Activated CD4-positive, alpha-beta memory T cell treated with anti-CD3 and anti-CD28 coated beads for 36 hours (primary cell): ENCODE data around the gene NDUFV3. TPM values are rescaled to one million over a fixed set of nuclear protein-coding genes. Genes with fewer than 3 reads are reported as not detected.
"Not testable (repeated sequence)": the region's sequence is repeated elsewhere in the genome, so short reads cannot be mapped to it uniquely, and the experiment has no call there.

Source experiments
- CTCF ChIA-PET: fragments of 350-600 bp; sonication (Branson Sonifier 250); formaldehyde crosslinking; loops from one replicate; lab custom pipeline; 2021; ENCODE audit warnings: antibody characterized with exemption, inconsistent platforms; lab: Charles Lee
- POLR2A ChIA-PET: fragments of 350-600 bp; sonication (Branson Sonifier 250); formaldehyde crosslinking; loops from one replicate; lab custom pipeline; 2021; ENCODE audit warnings: antibody characterized with exemption; lab: Charles Lee
- DNase-seq: peaks from one replicate; pipeline ENCODE4 v3.0.0-alpha.2; 2020
- H3K27ac Mint-ChIP-seq: one replicate; pipeline ENCODE4 v1.8.0; 2021; ENCODE audit warnings: mixed read lengths
- H3K27me3 Mint-ChIP-seq: one replicate; pipeline ENCODE4 v1.8.0; 2021; ENCODE audit warnings: mixed read lengths
- H3K36me3 Mint-ChIP-seq: one replicate; pipeline ENCODE4 v1.8.0; 2021; ENCODE audit warnings: mixed read lengths
- H3K4me1 Mint-ChIP-seq: one replicate; pipeline ENCODE4 v1.8.0; 2021; ENCODE audit warnings: low read depth, mixed read lengths
- H3K4me3 Mint-ChIP-seq: one replicate; pipeline ENCODE4 v1.8.0; 2021; ENCODE audit warnings: mild to moderate bottlenecking, mixed read lengths
- H3K9me3 Mint-ChIP-seq: one replicate; pipeline ENCODE4 v1.8.0; 2021; ENCODE audit warnings: mixed read lengths
- intact Hi-C: fragments of 100-400 bp; cut with micrococcal nuclease; formaldehyde crosslinking; loops from one replicate; pipeline ENCODE4 v1.15.1; 2023
- total RNA-seq, 2 experiments: library from RNA; stranded (reverse); gene quantifications; one replicate each; pipeline ENCODE4 v1.2.3, GENCODE V29; 2021

Gene NDUFV3
- total RNA-seq, 2 experiments from 2014 or later = 16.1 to 17.3 TPM

GRCh38 chr21:42859891-42860230 lies 33.2 kb upstream of the NDUFV3 start:
- POLR2A ChIA-PET = interaction anchor here (0.6 kb wide), 1 partner anchor 128 kb away, joined by 4 read pairs; no protein-coding TSS in a partner anchor
- Mint-ChIP-seq H3K9me3 (no peaks in the 10 kb centered on the region), H3K36me3 (peaks cover 42% of the 10 kb centered on the region), H3K27me3 (no peaks in the 10 kb centered on the region), H3K4me3 (no peak overlapping the region), H3K4me1 (peaks cover 3% of the 10 kb centered on the region), H3K27ac (no peak overlapping the region)
- no peak for DNase-seq
- intact Hi-C loops = no loop called here
- CTCF ChIA-PET = no interaction called here

- H3K36me3 Mint-ChIP-seq = peaks cover 40% of the 10 kb centered on the region
Observed at GRCh38 chr21:42860345-42860744, 32.8 kb upstream of the NDUFV3 start.

DNA sequence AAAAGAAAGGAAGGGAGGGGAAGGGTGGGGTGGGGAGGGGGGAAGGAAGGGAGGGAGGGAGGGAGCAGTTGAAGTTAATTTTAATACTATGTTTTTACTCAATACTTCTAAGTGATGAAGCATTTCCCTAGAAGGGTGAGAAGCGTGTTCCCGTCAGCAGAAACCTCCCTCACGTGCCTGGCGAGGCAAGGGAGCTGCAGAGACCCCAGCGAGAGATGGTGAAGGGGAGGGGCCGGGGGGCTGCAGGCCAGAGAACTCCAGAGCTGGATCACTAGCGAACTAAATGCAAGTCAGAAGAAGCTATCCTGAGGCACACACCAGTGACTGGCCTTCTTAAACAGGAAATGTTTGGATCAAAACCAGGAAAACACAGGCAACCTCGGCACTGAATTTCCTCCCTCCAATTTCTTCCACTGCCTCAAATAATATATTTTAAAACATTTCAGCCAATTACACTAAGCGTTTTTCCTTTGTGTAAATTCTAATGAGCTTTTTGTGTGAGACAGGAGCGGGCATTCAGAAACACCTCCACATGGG lies 31.7 kb upstream of the NDUFV3 start:
- Mint-ChIP-seq H3K4me1 (peaks cover 3% of the 10 kb centered on the region), H3K4me3 (no peak overlapping the region), H3K9me3 (no peaks in the 10 kb centered on the region), H3K27ac (no peak overlapping the region), H3K36me3 (peaks cover 46% of the 10 kb centered on the region), H3K27me3 (no peaks in the 10 kb centered on the region)
- ChIA-PET POLR2A (no interaction called here), CTCF (interaction anchor here (0.6 kb wide), 1 partner anchor 8 kb away, joined by 3 read pairs; no protein-coding TSS in a partner anchor)
- intact Hi-C loops = no loop called here
- DNase-seq = no peak

More at GRCh38 chr21:42860345-42860744, 32.8 kb upstream of the NDUFV3 start:
- DNase-seq = no peak
- H3K4me3 Mint-ChIP-seq = no peak overlapping the region
- no peaks in the 10 kb centered on the region for H3K27me3 Mint-ChIP-seq
- no peaks in the 10 kb centered on the region for H3K9me3 Mint-ChIP-seq
- H3K4me1 Mint-ChIP-seq = peaks cover 3% of the 10 kb centered on the region
- POLR2A ChIA-PET = interaction anchor here (0.6 kb wide), 1 partner anchor 127 kb away, joined by 4 read pairs; no protein-coding TSS in a partner anchor
- H3K27ac Mint-ChIP-seq = no peak overlapping the region
- CTCF ChIA-PET = no interaction called here
- intact Hi-C loops = no loop called here

- Mint-ChIP-seq H3K4me1 (peaks cover 8% of the 10 kb centered on the region), H3K27ac (no peak overlapping the region), H3K36me3 (peaks cover 47% of the 10 kb centered on the region), H3K4me3 (no peak overlapping the region), H3K9me3 (no peaks in the 10 kb centered on the region), H3K27me3 (no peaks in the 10 kb centered on the region)
- intact Hi-C loops = no loop called here
- no peak for DNase-seq
- ChIA-PET POLR2A (no interaction called here), CTCF (interaction anchor here (0.6 kb wide), 1 partner anchor 8 kb away, joined by 3 read pairs; no protein-coding TSS in a partner anchor)
Observed at GRCh38 chr21:42861848-42862400, 31.2 kb upstream of the NDUFV3 start.

GRCh38 chr21:42862774-42863503 lies 30.2 kb upstream of the NDUFV3 start:
- Mint-ChIP-seq H3K27me3 (no peaks in the 10 kb centered on the region), H3K36me3 (peaks cover 41% of the 10 kb centered on the region), H3K4me1 (peaks cover 8% of the 10 kb centered on the region), H3K9me3 (no peaks in the 10 kb centered on the region), H3K4me3 (no peak overlapping the region), H3K27ac (no peak overlapping the region)
- ChIA-PET POLR2A (no interaction called here), CTCF (no interaction called here)
- DNase-seq = no peak
- intact Hi-C loops = no loop called here

DNA sequence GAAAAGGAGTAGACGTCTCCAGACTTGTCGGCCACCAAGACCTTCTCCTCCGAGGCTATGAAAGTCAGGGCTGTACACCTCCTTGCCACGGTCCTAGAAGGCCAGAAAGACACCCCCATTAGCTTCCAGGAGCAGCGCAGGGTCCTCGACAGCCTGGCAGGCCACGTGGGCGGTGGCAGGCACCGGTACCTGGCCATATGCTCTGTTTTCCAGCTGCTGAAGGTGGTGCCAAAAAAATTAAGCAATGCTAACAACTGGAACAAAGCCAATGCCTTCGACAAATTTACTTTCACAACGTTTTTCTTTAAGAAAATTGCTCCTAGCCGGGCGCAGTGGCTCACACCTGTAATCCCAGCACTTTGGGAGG lies 29.6 kb upstream of the NDUFV3 start:
- H3K36me3 Mint-ChIP-seq = peaks cover 45% of the 10 kb centered on the region
- no peaks in the 10 kb centered on the region for H3K27me3 Mint-ChIP-seq
- intact Hi-C loops = no loop called here
- H3K9me3 Mint-ChIP-seq = no peaks in the 10 kb centered on the region
- no peak overlapping the region for H3K4me3 Mint-ChIP-seq
- peaks cover 12% of the 10 kb centered on the region for H3K4me1 Mint-ChIP-seq
- ChIA-PET POLR2A (no interaction called here), CTCF (no interaction called here)
- no peak for DNase-seq
- no peak overlapping the region for H3K27ac Mint-ChIP-seq

DNA sequence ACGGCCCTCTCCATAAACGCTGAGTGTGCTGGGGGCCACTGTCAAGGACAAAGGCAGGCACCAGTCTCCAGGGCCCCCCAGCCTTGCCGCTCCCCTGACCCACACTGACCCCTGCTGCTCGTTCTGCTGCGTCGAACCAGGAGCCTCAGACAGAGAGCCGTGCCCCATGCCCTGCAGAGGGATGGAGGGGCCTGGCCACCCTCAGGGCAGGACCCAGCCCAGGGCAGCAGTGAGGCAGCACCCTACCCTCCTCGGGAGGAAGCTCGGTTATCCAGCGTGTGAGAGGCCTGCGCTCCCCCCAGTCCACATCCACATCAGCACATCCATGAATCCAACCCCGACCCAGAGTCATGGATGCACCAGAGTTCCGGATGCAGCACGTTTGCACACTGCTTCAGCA lies 28.8 kb upstream of the NDUFV3 start:
- no peaks in the 10 kb centered on the region for H3K27me3 Mint-ChIP-seq
- intact Hi-C loops = no loop called here
- H3K9me3 Mint-ChIP-seq = no peaks in the 10 kb centered on the region
- peaks cover 12% of the 10 kb centered on the region for H3K4me1 Mint-ChIP-seq
- CTCF ChIA-PET = no interaction called here
- POLR2A ChIA-PET = interaction anchor here (0.6 kb wide), 1 partner anchor 157 kb away, joined by 3 read pairs; no protein-coding TSS in a partner anchor
- no peak overlapping the region for H3K4me3 Mint-ChIP-seq
- peaks cover 41% of the 10 kb centered on the region for H3K36me3 Mint-ChIP-seq
- DNase-seq = no peak
- no peak overlapping the region for H3K27ac Mint-ChIP-seq

GRCh38 chr21:42864815-42865775 lies 28.0 kb upstream of the NDUFV3 start:
- H3K4me1 Mint-ChIP-seq = peaks cover 12% of the 10 kb centered on the region
- intact Hi-C loops = no loop called here
- DNase-seq = no peak
- no peaks in the 10 kb centered on the region for H3K9me3 Mint-ChIP-seq
- H3K36me3 Mint-ChIP-seq = peaks cover 44% of the 10 kb centered on the region
- ChIA-PET CTCF (no interaction called here), POLR2A (interaction anchor here (0.6 kb wide), 1 partner anchor 158 kb away, joined by 3 read pairs; no protein-coding TSS in a partner anchor)
- no peak overlapping the region for H3K4me3 Mint-ChIP-seq
- H3K27me3 Mint-ChIP-seq = no peaks in the 10 kb centered on the region
- H3K27ac Mint-ChIP-seq = no peak overlapping the region

DNA sequence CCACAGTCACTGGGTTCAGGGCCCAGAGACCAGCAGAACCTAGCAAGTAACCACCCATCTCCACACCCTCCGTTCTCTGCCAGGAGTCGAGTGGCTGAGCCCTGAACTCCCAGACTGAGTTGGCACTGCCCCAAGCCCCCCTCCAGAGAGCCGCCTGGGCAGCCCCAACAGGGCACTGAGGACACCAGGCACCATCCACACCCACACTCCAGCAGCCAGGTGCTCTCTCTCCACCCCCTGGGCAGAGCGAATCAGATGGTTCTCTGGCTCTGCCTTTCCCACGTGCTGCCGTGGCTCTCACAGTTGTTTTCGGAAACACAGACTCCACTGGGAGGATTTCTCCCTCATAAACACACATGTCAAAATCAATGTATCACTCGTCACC lies 27.3 kb upstream of the NDUFV3 start:
- Mint-ChIP-seq H3K27me3 (no peaks in the 10 kb centered on the region), H3K36me3 (peaks cover 42% of the 10 kb centered on the region), H3K4me3 (no peak overlapping the region), H3K27ac (no peak overlapping the region), H3K4me1 (peaks cover 12% of the 10 kb centered on the region), H3K9me3 (no peaks in the 10 kb centered on the region)
- ChIA-PET POLR2A (no interaction called here), CTCF (no interaction called here)
- intact Hi-C loops = no loop called here
- no peak for DNase-seq

- no peaks in the 10 kb centered on the region for H3K27me3 Mint-ChIP-seq
- peaks cover 48% of the 10 kb centered on the region for H3K36me3 Mint-ChIP-seq
- H3K4me1 Mint-ChIP-seq = peaks cover 12% of the 10 kb centered on the region
- ChIA-PET CTCF (no interaction called here), POLR2A (interaction anchor here (0.6 kb wide), 1 partner anchor 32 kb away, joined by 3 read pairs; no protein-coding TSS in a partner anchor)
- no peak for DNase-seq
- no peak overlapping the region for H3K27ac Mint-ChIP-seq
- intact Hi-C loops = no loop called here
- H3K4me3 Mint-ChIP-seq = no peak overlapping the region
- H3K9me3 Mint-ChIP-seq = no peaks in the 10 kb centered on the region
Observed at GRCh38 chr21:42868196-42868595, 24.9 kb upstream of the NDUFV3 start.

DNA sequence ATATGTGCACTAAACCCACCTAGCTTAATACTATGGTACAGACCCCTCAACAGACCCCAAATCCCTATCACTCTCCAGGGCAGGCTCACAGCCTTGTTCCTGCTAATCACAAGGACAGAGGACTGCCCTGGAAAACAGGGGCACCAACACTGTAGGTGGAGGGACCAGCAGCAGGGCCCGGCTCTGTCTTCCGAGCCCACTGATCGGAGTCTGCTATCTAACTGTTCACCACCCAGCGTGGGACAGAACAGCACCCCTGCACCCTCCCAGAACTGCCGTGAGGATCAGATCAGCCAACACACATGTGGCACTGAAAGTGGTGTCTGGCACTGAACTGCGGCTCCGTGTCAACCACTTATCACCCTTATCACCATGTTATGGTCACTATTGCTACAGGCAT lies 20.0 kb upstream of the NDUFV3 start:
- CTCF ChIA-PET = no interaction called here
- Mint-ChIP-seq H3K4me1 (peaks cover 12% of the 10 kb centered on the region), H3K27me3 (no peaks in the 10 kb centered on the region), H3K36me3 (peaks cover 53% of the 10 kb centered on the region), H3K9me3 (no peaks in the 10 kb centered on the region), H3K4me3 (no peak overlapping the region), H3K27ac (no peak overlapping the region)
- intact Hi-C loops = no loop called here
- POLR2A ChIA-PET = no interaction called here
- no peak for DNase-seq

DNA sequence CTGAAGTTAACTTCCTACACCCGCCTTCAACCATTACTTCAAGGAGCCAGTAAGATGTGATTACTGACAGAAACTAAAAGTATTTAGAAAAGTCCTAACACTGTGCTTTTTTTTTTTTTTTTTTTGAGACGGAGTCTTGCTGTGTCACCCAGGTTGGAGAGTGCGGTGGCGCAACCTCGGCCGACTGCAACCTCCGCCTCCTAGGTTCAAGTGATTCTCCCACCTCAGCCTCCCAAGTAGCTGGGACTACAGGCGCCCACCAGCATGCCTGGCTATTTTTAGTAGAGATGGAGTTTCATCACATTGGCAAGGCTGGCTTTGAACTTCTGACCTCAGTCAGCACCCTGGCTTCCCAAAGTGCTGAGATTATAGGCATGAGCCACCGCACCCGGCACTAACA lies 17.3 kb upstream of the NDUFV3 start:
- CTCF ChIA-PET, H3K9me3 Mint-ChIP-seq, H3K27ac Mint-ChIP-seq, DNase-seq, intact Hi-C loops, POLR2A ChIA-PET, H3K4me3 Mint-ChIP-seq, H3K27me3 Mint-ChIP-seq: not testable (repeated sequence)
- Mint-ChIP-seq H3K36me3 (peaks cover 52% of the 10 kb centered on the region), H3K4me1 (peaks cover 27% of the 10 kb centered on the region)
